HG02763 (cell line): ENCODE data around the gene PDC.
"Not testable (repeated sequence)": the region's sequence is repeated elsewhere in the genome, so short reads cannot be mapped to it uniquely, and the experiment has no call there.

Experiments used
- ATAC-seq: cut with Tn5 transposase; IDR thresholded peaks from one replicate; pipeline ENCODE4 v1.9.1; 2021; ENCODE audit warnings: mild to moderate bottlenecking, moderate library complexity; ENCODE audit not compliant: unreplicated experiment

Gene PDC

GRCh38 chr1:186465946-186466345 is 5.0 kb upstream of the PDC start:
- ATAC-seq = no peak

- ATAC-seq = not testable (repeated sequence)
These were observed 4.6 kb upstream of the PDC start for GRCh38 chr1:186465491-186465890.

GRCh38 chr1:186463926-186464325 is 3.0 kb upstream of the PDC start:
- ATAC-seq = no peak

GRCh38 chr1:186463511-186463910 is 2.6 kb upstream of the PDC start:
- no peak for ATAC-seq

GRCh38 chr1:186459161-186459560 is 1.8 kb downstream of the PDC start:
- not testable (repeated sequence) for ATAC-seq

- no peak for ATAC-seq
These were observed 4.1 kb downstream of the PDC start for GRCh38 chr1:186456729-186457255.

- no peak for ATAC-seq
These were observed 5.9 kb downstream of the PDC start for GRCh38 chr1:186454981-186455380.

- ATAC-seq = no peak
These were observed 14.8 kb downstream of the PDC start for GRCh38 chr1:186446152-186446551.

- no peak for ATAC-seq
These were observed 17.3 kb downstream of the PDC start for GRCh38 chr1:186443638-186444037.

- ATAC-seq = no peak
These were observed 18.1 kb downstream of the PDC start for GRCh38 chr1:186442651-186443375.

- ATAC-seq = no peak
These were observed 20.3 kb downstream of the PDC start for GRCh38 chr1:186440584-186440983.

- ATAC-seq = no peak
These were observed 22.3 kb downstream of the PDC start for GRCh38 chr1:186438567-186438966.

- ATAC-seq = no peak
These were observed 25.6 kb downstream of the PDC start for GRCh38 chr1:186435336-186435735.

GRCh38 chr1:186429017-186429416 is 31.9 kb downstream of the PDC start:
- ATAC-seq = no peak

GRCh38 chr1:186426118-186426517 is 34.8 kb downstream of the PDC start:
- no peak for ATAC-seq

- no peak for ATAC-seq
These were observed 36.4 kb downstream of the PDC start for GRCh38 chr1:186424539-186424938.

- no peak for ATAC-seq
These were observed 39.5 kb downstream of the PDC start for GRCh38 chr1:186421446-186421845.

- peak; percentile 95 for ATAC-seq
These were observed 40.0 kb downstream of the PDC start for GRCh38 chr1:186420923-186421322.

GRCh38 chr1:186420311-186420710 is 40.6 kb downstream of the PDC start:
- ATAC-seq = no peak

GRCh38 chr1:186418503-186418902 is 42.4 kb downstream of the PDC start:
- no peak for ATAC-seq

- no peak for ATAC-seq
These were observed 47.6 kb downstream of the PDC start for GRCh38 chr1:186413319-186413718.

- ATAC-seq = no peak
These were observed 51.8 kb downstream of the PDC start for GRCh38 chr1:186409091-186409490.
